H1 (cell line): Measurements from ENCODE around the gene CYP1A1.

Experiments
- EZH2 ChIP-seq: fragments of 200-600 bp; sonication (generic); IDR thresholded peaks from 2 replicates; pipeline ENCODE4 v1.7.1; 2012; ENCODE audit warnings: low read depth, mild to moderate bottlenecking, moderate library complexity, low read length, inconsistent platforms; ENCODE audit not compliant: severe bottlenecking
- RAD21 ChIP-seq, 2 experiments: IDR thresholded peaks in 1 of 2; conservative IDR thresholded peaks in 1 of 2; 2 replicates each; pipeline ENCODE4 v1.6.1; 2011; ENCODE audit warnings: low read depth in 2 of 2, low read length in 2 of 2, improper control_type of control experiment in 1 of 2, inconsistent platforms in 1 of 2, mild to moderate bottlenecking in 1 of 2, moderate library complexity in 1 of 2
- YY1 ChIP-seq: IDR thresholded peaks from 2 replicates; pipeline ENCODE4 v1.6.1; 2011; ENCODE audit warnings: low read depth, mild to moderate bottlenecking, low read length
- TF ChIP-seq, protein P1 (sequence below), 3 experiments: IDR thresholded peaks; 1 replicate in 2 of 3; 2 replicates in 1 of 3; pipeline versions ENCODE4 v1.5.1 to v1.6.1; 2011; ENCODE audit warnings: low read length in 3 of 3, mild to moderate bottlenecking in 3 of 3, inconsistent platforms in 2 of 3, low read depth in 1 of 3, moderate library complexity in 1 of 3; ENCODE audit not compliant: insufficient read depth in 1 of 3; ENCODE audit errors: control extremely low read depth in 1 of 3

DNA sequence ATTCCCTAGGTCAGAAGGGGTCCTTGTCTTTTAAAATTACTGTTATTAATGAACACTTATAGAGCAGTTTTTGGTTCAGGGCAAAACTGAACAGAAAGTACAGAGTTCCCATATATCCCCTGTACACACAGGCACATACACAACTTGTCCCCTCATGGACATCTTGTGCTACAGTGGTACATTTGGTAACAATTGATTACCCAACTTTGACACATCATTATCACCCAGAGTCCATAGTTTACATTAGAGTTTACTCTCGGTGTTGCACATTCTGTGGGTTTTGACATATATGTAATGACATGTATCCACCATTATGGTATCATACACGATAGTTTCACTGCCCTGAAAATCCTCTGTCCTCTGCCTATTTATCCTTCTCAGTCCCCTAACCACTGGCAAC is 28.5 kb downstream of the CYP1A1 start:
- no peak for TF ChIP-seq EZH2
- TF ChIP-seq YY1: no peak
- TF ChIP-seq, protein P1, sequence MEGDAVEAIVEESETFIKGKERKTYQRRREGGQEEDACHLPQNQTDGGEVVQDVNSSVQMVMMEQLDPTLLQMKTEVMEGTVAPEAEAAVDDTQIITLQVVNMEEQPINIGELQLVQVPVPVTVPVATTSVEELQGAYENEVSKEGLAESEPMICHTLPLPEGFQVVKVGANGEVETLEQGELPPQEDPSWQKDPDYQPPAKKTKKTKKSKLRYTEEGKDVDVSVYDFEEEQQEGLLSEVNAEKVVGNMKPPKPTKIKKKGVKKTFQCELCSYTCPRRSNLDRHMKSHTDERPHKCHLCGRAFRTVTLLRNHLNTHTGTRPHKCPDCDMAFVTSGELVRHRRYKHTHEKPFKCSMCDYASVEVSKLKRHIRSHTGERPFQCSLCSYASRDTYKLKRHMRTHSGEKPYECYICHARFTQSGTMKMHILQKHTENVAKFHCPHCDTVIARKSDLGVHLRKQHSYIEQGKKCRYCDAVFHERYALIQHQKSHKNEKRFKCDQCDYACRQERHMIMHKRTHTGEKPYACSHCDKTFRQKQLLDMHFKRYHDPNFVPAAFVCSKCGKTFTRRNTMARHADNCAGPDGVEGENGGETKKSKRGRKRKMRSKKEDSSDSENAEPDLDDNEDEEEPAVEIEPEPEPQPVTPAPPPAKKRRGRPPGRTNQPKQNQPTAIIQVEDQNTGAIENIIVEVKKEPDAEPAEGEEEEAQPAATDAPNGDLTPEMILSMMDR (IDR thresholded peaks at IDR 0.05; ENCODE audit: control extremely low read depth in 1 of 3, insufficient read depth in 1 of 3, low read depth in 1 of 3, low read length in 3 of 3): no peak
- no peak for TF ChIP-seq RAD21 (IDR thresholded peaks at IDR 0.05 in 1 of 2, conservative IDR thresholded peaks at IDR 0.05 in 1 of 2; ENCODE audit: low read depth in 2 of 2, low read length in 2 of 2)
